CD4-positive, alpha-beta T cell treated with Interleukin-1 beta for 1 hour (primary cell): ENCODE measurements around the gene MTAP.

Source experiments
- DNase-seq, 2 donors: peaks; one replicate each; pipeline ENCODE4 v3.0.0-alpha.2; 2020 to 2022

The MTAP gene

DNA sequence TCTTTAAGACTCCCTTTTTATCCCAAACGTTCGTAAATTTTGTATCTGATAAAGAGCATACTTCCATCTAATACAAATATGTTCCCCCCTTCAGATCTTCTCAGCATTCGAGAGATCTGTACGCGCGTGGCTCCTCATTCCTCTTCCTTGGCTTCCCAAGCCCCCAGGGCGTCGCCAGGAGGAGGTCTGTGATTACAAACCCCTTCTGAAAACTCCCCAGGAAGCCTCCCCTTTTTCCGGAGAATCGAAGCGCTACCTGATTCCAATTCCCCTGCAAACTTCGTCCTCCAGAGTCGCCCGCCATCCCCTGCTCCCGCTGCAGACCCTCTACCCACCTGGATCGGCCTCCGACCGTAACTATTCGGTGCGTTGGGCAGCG lies 171.9 kb downstream of the MTAP start:
- DNase-seq, result no peak

- peak; percentile 19 to 45 for DNase-seq
Observed at GRCh38 chr9:21974722-21975409, 172.4 kb downstream of the MTAP start.

DNA sequence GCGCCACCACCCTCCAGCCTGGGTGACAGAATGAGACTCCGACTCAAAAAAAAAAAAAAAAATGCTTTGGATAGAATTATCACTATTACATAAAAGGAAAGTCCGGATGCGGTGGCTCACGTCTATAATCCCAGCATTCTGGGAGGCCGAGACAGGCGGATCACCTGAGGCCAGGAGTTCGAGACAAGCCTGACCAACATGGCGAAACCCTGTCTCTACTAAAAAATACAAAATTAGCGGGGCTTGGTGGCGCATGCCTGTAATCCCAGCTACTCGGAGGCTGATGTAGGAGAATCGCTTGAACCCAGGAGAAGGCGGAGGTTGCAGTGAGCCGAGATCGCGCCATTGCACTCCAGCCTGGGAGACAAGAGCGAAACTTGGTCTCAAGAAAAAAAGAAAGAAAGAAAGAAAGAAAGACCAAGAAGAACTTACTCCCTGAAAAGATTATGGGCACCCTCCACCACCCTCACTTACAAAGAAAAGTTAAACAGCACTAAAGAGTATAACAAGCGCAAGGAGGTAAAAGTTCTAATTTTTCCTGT lies 174.0 kb downstream of the MTAP start:
- DNase-seq, result no peak

GRCh38 chr9:21982391-21982790 lies 180.0 kb downstream of the MTAP start:
- DNase-seq, result no peak

GRCh38 chr9:21982861-21983560 lies 180.6 kb downstream of the MTAP start:
- DNase-seq, result no peak

- no peak for DNase-seq
Observed at GRCh38 chr9:21983561-21983935, 181.1 kb downstream of the MTAP start.

DNA sequence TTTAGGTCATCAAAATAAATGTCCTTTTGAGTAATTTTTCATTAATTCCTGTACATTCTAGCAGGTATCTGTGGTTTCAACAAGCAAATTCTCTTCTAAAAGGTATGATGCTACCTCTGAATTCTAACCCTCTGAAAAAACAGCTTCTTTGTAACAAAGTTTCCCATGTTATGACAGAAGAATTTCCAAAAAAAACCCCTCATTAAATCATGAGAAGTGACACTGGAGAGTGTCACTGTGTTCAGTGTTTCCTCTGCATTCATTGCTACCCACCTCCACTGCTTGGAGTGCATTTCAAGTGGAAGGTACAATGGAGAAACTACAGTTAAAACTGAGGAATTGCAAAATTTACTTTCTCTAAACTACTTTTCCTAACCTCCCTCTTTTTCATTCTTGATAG lies 181.7 kb downstream of the MTAP start:
- no peak for DNase-seq

DNA sequence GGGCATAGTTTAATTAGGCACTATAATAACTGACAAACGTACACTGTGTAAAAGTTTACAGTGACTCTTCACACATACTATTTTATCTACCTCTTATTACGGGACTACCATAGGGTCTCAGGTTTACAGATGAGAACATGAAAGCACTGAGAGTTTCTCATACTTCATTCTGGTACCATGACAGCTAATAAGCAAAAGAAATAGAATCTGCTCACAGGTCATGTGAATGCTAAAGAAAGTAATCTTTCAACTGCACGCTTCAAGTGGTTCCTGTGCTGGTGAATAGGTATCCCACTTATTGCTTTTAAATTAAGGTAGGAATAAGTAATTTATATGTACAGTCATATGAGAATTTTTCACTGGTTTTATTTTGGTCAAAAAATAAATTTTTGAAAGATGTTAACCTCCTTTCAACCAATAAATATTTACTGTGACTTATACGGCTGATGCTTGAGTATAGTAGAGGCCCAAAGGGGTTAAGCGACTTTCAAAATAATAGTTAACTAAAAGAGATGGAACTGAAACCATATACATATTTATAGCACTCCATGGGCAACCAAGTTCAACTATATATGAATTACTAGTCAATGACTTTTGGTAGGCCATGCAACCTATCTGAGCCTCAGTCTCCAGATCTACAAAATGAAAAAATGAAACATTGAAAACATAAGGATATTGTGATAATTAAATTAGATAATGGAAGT lies 183.7 kb downstream of the MTAP start:
- DNase-seq, result no peak
